GM12872 (cell line): ENCODE measurements around the gene CCDC83.

ENCODE experiments used
- TF ChIP-seq, protein P1 (sequence below): IDR thresholded peaks from 3 replicates; pipeline ENCODE4 v1.5.1; 2011; ENCODE audit warnings: low read depth, mild to moderate bottlenecking, low read length, moderate library complexity; ENCODE audit not compliant: insufficient read depth

CCDC83 gene

DNA sequence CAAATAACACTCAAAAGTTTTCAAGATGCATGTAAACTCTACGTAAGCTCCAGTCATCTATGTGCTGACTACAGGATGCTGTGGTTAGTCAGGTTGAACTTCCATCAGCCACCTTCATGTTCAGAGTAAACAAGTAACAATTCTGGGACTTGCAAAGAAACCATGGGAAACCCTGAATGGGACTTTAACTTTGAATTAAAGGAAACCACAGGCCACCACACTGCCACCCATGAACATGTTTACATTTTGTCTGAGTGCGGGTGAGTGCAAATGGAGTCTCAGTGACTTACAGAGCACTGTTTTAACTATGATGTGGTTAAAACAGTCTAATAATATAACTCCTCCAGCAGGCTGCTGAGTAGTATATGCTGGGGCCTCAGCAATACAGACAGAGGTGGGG is 31.4 kb upstream of the CCDC83 start:
- TF ChIP-seq, protein P1, sequence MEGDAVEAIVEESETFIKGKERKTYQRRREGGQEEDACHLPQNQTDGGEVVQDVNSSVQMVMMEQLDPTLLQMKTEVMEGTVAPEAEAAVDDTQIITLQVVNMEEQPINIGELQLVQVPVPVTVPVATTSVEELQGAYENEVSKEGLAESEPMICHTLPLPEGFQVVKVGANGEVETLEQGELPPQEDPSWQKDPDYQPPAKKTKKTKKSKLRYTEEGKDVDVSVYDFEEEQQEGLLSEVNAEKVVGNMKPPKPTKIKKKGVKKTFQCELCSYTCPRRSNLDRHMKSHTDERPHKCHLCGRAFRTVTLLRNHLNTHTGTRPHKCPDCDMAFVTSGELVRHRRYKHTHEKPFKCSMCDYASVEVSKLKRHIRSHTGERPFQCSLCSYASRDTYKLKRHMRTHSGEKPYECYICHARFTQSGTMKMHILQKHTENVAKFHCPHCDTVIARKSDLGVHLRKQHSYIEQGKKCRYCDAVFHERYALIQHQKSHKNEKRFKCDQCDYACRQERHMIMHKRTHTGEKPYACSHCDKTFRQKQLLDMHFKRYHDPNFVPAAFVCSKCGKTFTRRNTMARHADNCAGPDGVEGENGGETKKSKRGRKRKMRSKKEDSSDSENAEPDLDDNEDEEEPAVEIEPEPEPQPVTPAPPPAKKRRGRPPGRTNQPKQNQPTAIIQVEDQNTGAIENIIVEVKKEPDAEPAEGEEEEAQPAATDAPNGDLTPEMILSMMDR = no peak

DNA sequence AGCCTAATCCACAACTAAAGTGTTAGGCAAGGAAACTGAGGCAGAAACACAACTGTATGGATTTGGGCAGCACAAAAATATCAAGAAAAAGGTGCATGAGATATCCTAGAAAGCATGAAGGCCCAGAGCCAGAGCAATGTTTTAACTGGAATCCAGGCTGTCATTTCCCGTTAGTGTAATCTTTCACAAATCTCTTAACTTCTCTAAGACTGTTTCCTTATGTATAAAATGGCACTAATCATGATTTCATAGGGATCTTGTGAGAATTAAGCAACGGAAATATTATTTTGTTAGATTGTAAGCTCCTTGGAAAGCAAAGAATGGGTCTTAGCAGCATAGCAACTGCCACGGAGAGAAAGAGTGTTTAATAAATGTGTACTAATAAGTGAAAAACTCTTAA is 29.6 kb upstream of the CCDC83 start:
- TF ChIP-seq, protein P1 = no peak

DNA sequence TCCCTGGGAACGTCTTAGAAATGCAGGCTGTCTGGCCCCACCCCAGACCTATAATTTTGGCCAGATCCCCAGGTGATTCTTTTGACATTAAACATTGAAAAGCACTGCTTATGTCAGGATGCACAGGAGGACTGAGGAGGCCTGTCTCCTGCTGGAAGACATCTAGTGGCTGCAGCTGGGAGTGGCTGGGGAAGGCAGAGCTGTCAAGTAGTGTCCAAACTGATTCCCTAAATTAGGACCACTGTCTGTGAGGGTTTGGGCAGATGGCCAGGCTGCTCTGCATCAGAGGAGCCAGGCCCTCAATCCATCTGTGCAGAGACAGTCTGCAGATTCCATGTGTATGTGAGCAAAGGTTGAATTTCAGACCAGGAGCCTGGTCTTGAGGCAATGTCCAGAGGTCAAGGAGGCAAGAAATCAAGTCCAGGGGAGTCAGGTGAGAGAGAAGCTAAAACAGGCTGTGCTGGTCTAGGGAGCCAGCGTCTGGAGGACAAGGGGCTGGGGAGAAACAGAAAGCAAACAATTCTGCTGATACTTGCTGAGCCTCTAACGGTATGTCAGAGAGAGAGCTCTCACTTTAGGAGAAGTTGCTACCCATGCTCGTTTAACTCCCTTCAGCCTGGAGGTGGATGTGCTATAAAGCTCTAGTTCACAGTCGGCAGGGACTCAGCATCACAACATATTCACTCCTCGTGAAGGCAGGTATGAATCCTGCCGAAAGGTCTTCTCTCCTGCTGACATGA is 28.9 kb upstream of the CCDC83 start:
- TF ChIP-seq, protein P1 = peak; percentile 63

DNA sequence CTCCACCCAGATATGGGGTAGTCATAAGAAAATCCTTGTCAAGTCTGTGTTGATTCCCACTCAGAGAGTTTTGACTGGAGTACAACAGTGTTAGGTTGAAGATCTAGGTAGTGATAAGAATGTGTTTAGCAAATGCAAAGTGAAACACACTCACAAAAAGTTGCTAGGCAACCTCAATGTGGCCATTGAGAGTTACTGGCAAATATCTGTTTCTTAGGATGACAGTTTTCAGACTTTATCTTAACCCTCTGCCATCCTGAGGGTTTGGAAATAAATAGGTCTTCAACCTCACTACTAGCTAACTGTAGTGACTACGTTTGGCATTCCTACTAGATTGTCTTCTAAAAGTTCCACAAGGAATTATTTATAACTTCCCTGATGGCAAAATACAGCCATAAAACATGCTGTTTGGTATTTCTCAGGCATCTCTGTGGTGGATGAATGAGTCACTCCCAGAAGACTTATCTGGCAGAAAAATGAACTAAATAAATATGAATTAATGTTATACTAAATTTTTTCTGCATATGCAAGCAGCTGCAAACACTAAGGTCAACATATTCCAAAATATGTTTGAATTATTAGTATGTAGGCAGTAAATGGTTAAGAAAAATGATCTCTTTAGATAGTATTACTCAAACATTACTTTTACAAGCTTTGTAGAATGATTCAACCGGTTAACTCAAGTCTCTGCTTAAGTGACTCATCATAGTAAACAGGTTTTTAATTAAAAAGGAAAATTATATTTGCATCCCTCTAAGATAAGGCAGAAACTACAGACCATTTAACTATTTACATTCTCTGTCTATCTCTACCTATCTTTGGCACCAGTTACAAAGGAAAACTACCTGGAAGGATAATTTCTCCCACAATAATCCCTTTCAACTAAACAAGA is 27.2 kb upstream of the CCDC83 start:
- TF ChIP-seq, protein P1 = no peak

DNA sequence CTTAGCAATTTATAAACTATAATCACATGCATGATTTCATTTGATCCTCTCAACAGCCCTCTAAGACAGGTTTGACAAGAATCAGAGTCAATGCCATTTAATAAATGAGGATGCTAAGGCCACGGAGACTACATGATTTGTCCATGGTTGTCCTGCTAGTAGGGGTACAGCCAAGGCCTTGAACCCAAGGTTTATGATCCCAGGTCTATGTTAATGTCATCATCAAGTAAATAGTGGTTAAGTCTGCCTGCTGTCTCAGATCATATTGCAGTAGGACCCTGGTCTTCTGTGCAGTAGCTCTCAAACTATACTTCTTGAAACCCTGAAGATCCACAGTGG is 26.6 kb upstream of the CCDC83 start:
- TF ChIP-seq, protein P1 = no peak

DNA sequence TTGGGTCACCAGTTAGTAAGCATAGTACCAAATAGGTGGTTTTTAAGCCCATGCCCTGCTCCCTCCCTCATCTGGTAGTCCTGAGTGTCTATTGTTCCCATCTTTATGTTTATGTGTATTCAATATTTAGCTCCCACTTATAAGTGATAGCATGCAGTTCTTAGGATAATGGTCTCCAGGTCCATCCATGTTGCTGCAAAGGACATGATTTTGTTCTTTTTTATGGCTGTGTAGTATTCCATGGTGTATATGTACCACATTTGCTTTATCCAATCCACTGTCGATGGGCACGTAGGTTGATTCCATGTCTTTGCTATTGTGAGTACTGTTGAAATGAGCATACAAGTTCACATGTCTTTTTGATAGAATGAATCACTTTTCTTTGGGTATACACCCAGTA is 26.0 kb upstream of the CCDC83 start:
- TF ChIP-seq, protein P1 = no peak

DNA sequence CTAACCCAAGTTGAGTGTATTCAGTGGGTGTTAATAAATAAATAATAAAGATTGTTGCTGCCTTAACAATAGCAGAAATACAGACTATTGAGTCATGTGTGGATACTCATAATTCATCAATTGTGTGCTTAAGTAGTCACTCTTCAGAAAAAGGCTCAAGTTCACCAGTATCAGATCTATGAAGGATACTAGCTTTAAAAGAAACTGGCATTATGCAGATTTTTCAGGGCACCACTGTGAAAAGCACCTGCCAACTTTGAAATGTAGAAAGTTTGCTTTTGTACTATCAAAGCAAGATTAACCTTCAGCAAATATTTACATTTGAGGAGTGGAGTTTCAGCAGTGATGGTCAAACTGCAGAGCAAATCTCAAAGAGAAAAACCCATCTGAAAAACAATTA is 24.1 kb upstream of the CCDC83 start:
- TF ChIP-seq, protein P1 = no peak
